ENCODE data around the gene ALKBH4.

DNA sequence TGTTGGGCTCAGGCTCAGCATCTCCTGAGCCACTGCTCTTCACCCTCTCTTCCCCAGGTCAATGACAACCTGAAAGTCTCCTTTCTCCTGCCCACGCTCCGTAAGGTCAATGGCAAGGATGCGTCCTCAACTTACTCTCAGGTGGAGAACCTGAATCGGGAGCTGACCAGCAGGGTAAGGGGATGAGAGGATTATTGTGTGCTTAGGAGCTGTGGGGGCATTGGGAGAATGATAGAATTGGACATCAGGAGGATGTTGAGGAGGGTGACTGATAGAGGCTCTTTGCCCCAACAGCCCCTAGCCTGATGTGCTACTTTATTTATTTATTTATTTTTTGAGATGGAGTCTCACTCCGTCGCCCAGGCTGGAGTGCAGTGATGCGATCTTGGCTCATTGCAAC, 1.4 kb upstream of the ALKBH4 start:
- TF ChIP-seq, protein P1, sequence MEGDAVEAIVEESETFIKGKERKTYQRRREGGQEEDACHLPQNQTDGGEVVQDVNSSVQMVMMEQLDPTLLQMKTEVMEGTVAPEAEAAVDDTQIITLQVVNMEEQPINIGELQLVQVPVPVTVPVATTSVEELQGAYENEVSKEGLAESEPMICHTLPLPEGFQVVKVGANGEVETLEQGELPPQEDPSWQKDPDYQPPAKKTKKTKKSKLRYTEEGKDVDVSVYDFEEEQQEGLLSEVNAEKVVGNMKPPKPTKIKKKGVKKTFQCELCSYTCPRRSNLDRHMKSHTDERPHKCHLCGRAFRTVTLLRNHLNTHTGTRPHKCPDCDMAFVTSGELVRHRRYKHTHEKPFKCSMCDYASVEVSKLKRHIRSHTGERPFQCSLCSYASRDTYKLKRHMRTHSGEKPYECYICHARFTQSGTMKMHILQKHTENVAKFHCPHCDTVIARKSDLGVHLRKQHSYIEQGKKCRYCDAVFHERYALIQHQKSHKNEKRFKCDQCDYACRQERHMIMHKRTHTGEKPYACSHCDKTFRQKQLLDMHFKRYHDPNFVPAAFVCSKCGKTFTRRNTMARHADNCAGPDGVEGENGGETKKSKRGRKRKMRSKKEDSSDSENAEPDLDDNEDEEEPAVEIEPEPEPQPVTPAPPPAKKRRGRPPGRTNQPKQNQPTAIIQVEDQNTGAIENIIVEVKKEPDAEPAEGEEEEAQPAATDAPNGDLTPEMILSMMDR (IDR thresholded peaks at IDR 0.05): no peak
- TF ChIP-seq POLR2A (IDR thresholded peaks at IDR 0.05): no peak

Data from uterus (tissue), 2 donors.